Body of pancreas (tissue), 4 donors: ENCODE results near the gene GLIS1. TPM values are rescaled to one million over a fixed set of nuclear protein-coding genes. Genes with fewer than 3 reads are reported as not detected.

Experiments
- ATAC-seq: fragments of 150-250 bp; one replicate; pipeline ENCODE4 v1.9.1; 2016
- DNase-seq, 4 donors: peaks; one replicate each; pipeline ENCODE4 v3.0.0-alpha.2; 2019
- H3K27ac ChIP-seq, 4 donors: fragments of 200-600 bp; sonication (generic); 1 replicate in 3 of 4; 2 replicates in 1 of 4; pipeline versions ENCODE4 v1.5.1 to v1.6.1; 2016 to 2019; ENCODE audit warnings: mild to moderate bottlenecking in 1 of 4, mixed read lengths in 1 of 4, moderate library complexity in 1 of 4
- H3K27me3 ChIP-seq, 2 donors: fragments of 200-600 bp; sonication (generic); one replicate each; pipeline ENCODE4 v1.6.0; 2016; ENCODE audit warnings: mild to moderate bottlenecking in 1 of 2
- H3K36me3 ChIP-seq, 2 donors: fragments of 200-600 bp; sonication (generic); replicated peaks in 1 of 2; 2 replicates each; pipeline ENCODE4 v1.5.1; 2016; ENCODE audit warnings: low read depth in 2 of 2; ENCODE audit not compliant: insufficient read depth in 1 of 2
- H3K4me1 ChIP-seq: fragments of 200-600 bp; sonication (generic); one replicate; pipeline ENCODE4 v1.6.0; 2016
- H3K4me3 ChIP-seq, 2 donors: fragments of 200-600 bp; sonication (generic); 1 replicate in 1 of 2; 2 replicates in 1 of 2; pipeline ENCODE4 v1.5.1; 2016 to 2019
- H3K9me3 ChIP-seq, 3 donors: fragments of 200-600 bp; sonication (generic); 1 replicate in 2 of 3; 2 replicates in 1 of 3; pipeline ENCODE4 v1.5.1; 2016
- POLR2A ChIP-seq, 3 donors: fragments of 450-650 bp; IDR thresholded peaks; one replicate each; pipeline ENCODE4 v1.6.1; 2016; ENCODE audit warnings: antibody characterized with exemption in 3 of 3, mild to moderate bottlenecking in 2 of 3
- WGBS, 2 donors: methylation state at CpG; one replicate each; pipeline ENCODE4 v1.1.5; 2017; 5-methylcytosine and 5-hydroxymethylcytosine counted together
- intact Hi-C: fragments of 100-400 bp; cut with DNase I; formaldehyde crosslinking; loops from one replicate; pipeline ENCODE4 v1.15.1; 2023
- total RNA-seq, 2 donors: library from RNA; depleted of rRNA; stranded (reverse); fragments of >200 nt; gene quantifications; one replicate each; pipeline ENCODE4 v1.1.0, GENCODE V29; 2016
- TF ChIP-seq, protein P1 (sequence below), 7 experiments: fragments of 450-650 bp in 4 of 7; fragments of 200-600 bp in 3 of 7; sonication (generic) in 3 of 7; IDR thresholded peaks; one replicate each; pipeline ENCODE4 v1.5.1; 2016 to 2019; ENCODE audit warnings: antibody characterized with exemption in 7 of 7

The GLIS1 gene
- total RNA-seq, 2 donors from 2014 or later: 0.33 TPM; not detected in 1

DNA sequence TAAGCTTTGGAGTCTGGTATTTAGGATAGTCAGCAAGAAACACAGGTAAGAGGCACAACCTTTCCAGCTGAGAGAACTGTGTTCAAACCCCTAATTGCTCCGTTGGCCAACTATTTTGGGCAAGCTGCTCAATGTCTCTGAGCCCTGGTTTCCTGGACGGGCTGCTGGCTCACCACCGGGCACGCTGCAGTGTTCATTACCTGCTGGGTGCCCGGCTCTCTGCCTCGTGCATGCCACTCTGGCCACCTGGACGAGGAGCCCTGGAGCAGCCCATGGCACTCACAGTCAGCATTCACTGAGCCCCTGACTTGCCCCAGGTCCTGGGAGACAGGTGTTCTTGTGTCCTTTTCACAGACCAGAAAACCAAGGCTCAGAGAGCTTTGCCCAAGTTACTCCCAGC is 228.7 kb downstream of the GLIS1 start:
- H3K27me3 ChIP-seq: no peaks in the 10 kb centered on the region
- TF ChIP-seq, protein P1, sequence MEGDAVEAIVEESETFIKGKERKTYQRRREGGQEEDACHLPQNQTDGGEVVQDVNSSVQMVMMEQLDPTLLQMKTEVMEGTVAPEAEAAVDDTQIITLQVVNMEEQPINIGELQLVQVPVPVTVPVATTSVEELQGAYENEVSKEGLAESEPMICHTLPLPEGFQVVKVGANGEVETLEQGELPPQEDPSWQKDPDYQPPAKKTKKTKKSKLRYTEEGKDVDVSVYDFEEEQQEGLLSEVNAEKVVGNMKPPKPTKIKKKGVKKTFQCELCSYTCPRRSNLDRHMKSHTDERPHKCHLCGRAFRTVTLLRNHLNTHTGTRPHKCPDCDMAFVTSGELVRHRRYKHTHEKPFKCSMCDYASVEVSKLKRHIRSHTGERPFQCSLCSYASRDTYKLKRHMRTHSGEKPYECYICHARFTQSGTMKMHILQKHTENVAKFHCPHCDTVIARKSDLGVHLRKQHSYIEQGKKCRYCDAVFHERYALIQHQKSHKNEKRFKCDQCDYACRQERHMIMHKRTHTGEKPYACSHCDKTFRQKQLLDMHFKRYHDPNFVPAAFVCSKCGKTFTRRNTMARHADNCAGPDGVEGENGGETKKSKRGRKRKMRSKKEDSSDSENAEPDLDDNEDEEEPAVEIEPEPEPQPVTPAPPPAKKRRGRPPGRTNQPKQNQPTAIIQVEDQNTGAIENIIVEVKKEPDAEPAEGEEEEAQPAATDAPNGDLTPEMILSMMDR (IDR thresholded peaks at IDR 0.05): no peak
- no peak for TF ChIP-seq POLR2A (IDR thresholded peaks at IDR 0.05)
- ATAC-seq (no peak), DNase-seq (no peak)
- no peaks in the 10 kb centered on the region for H3K36me3 ChIP-seq
- 79 to 85% methylated on average over 5 to 7 of the region's 7 CpGs for whole genome bisulfite sequencing, 2 donors
- no peak overlapping the region for H3K4me3 ChIP-seq
- H3K4me1 ChIP-seq: peaks cover 17% of the 10 kb centered on the region
- intact Hi-C loops: no loop called here
- no peaks in the 10 kb centered on the region for H3K9me3 ChIP-seq
- no peak overlapping the region for H3K27ac ChIP-seq

GRCh38 chr1:53509775-53510174 is 229.2 kb downstream of the GLIS1 start:
- DNase-seq (no peak), ATAC-seq (no peak)
- intact Hi-C loops: no loop called here
- TF ChIP-seq, protein P1 (IDR thresholded peaks at IDR 0.05): no peak
- no peak for TF ChIP-seq POLR2A (IDR thresholded peaks at IDR 0.05)
- peaks cover 17% of the 10 kb centered on the region for H3K4me1 ChIP-seq
- no peak overlapping the region for H3K4me3 ChIP-seq
- no peaks in the 10 kb centered on the region for H3K27me3 ChIP-seq
- no peaks in the 10 kb centered on the region for H3K9me3 ChIP-seq
- WGBS, 2 donors: 82 to 87% methylated on average over 11 to 12 of the region's 13 CpGs
- no peaks in the 10 kb centered on the region for H3K36me3 ChIP-seq
- no peak overlapping the region for H3K27ac ChIP-seq

- no peaks in the 10 kb centered on the region for H3K27me3 ChIP-seq
- DNase-seq (no peak), ATAC-seq (no peak)
- H3K9me3 ChIP-seq: no peaks in the 10 kb centered on the region
- peaks cover 17% of the 10 kb centered on the region for H3K4me1 ChIP-seq
- no peaks in the 10 kb centered on the region for H3K36me3 ChIP-seq
- TF ChIP-seq POLR2A (IDR thresholded peaks at IDR 0.05): no peak
- TF ChIP-seq, protein P1 (IDR thresholded peaks at IDR 0.05): no peak
- WGBS, 2 donors: 67 to 71% methylated on average over 8 to 23 of the region's 23 CpGs
- intact Hi-C loops: no loop called here
- no peak overlapping the region for H3K27ac ChIP-seq
- no peak overlapping the region for H3K4me3 ChIP-seq
These were observed 229.8 kb downstream of the GLIS1 start for GRCh38 chr1:53508991-53509666.

GRCh38 chr1:53508056-53508990 is 230.6 kb downstream of the GLIS1 start:
- ATAC-seq (no peak), DNase-seq (no peak)
- H3K27me3 ChIP-seq: no peaks in the 10 kb centered on the region
- no peaks in the 10 kb centered on the region for H3K36me3 ChIP-seq
- no peak overlapping the region for H3K27ac ChIP-seq
- peaks cover 17% of the 10 kb centered on the region for H3K4me1 ChIP-seq
- intact Hi-C loops: no loop called here
- H3K9me3 ChIP-seq: no peaks in the 10 kb centered on the region
- no peak overlapping the region for H3K4me3 ChIP-seq
- 74 to 84% methylated on average over 7 to 21 of the region's 22 CpGs for WGBS, 2 donors
- TF ChIP-seq, protein P1 (IDR thresholded peaks at IDR 0.05): no peak
- no peak for TF ChIP-seq POLR2A (IDR thresholded peaks at IDR 0.05)
